IPS-18c (cell line): ENCODE measurements around the gene CCDC120.

Source experiments
- H3K4me3 ChIP-seq: 2 replicates; pipeline ENCODE4 v1.7.0; 2013; ENCODE audit warnings: low read depth, mild to moderate bottlenecking, low read length, moderate library complexity; ENCODE audit not compliant: insufficient read depth
- H3K9me3 ChIP-seq: one replicate; pipeline ENCODE4 v1.6.1; 2013; ENCODE audit warnings: mild to moderate bottlenecking, low read length, moderate library complexity; ENCODE audit not compliant: control insufficient read depth, insufficient read depth

CCDC120 gene

DNA sequence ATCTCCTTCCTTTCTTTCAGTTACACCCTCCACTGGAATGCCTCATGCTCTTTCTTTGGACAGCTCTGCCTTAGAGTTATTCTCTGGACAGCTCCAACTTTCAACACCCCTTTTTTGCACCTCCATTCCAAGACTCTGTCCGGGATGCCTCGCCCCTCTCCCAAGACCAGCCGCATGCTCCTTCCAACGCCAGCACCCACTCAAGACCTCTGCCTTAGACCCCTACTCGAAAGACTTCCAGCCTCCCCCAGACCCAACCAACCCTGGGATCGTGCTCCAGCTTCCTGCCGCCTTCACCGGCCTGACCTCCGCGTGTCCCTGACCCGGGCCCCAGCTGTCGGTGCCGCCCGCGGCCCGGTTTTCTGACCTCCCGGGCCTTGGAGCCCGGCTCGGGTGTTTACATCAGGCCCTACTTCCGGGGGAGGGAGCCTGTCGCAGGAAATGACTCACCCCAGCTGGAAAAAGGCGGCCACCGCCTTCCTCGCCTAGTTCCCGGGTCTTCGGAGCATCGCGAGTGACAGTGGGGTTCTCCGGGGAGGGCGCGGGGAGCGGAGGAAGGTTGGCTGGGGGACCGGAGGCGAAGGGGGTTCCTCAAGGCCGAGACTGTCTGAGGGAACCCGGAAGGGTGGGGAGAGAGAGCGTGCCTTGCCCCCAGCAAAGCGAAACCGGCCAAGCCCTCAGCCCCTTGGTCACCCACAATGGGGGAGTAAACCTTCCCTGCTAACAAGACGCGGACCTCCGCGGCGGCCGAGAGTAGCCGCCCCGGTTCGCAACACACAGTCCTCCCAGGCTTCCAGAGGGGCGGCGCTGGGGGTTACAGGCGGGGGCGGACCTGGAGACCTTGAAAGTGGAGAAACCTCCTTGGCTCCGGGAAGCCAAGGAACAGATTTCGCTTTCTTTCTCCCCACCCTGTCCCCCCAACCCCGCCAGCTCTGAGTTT is 21.0 kb downstream of the CCDC120 start, which contains the start of gene WDR45:
TSS of gene WDR45 (minus strand) at position 399 of the 940 bp plus-strand sequence. CDS start 1,792 bp downstream, outside the sequence.
- peak within 1 kb of the TSS; percentile 61 for H3K4me3 ChIP-seq
- H3K9me3 ChIP-seq = peaks cover 19% of the 10 kb centered on the region

DNA sequence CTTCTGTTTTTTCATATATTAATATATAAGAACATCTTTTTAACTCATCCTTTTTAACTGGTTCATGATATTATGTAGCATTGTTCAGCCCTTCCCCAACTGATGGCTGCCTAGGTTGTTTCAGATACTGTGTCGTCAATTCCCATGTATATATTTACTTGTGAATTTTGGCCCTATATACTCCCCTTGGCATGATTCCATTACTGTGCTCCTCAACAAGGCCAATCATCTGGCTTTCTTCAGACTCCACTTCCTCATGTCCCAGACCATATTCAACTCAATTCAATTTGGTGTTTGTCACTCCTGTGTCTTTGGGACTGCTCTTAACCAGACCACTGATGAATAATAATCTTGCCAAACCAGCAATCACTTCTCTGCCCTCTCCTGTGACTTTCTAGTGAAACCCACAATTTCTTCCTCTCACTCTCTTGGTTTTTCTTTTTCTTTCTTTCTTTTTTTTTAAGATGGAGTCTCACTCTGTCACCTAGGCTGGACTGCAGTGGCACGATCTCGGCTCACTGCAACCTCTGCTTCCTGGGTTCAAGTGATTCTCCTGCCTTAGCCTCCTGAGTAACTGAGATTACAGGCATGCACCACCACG is 23.6 kb downstream of the CCDC120 start:
- Histone ChIP-seq H3K9me3 (peaks cover 10% of the 10 kb centered on the region), H3K4me3 (no peak overlapping the region)

DNA sequence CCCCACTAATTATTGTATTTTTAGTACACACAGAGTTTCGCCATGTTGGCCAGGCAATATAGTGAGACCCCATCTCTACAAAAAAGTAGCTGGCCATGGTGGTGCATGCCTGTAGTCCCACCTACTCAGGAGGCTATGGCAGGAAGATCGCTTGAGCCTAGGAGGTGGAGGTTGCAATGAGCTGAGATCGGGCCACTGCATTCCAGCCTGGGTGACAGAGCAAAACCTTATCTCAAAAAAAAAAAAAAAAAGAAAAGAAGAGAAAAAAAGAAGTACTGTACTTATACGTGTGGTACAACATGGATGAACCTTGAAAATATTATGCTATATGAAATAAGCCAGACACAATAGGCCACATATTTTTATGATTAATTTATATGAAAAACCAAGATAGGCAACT is 30.8 kb downstream of the CCDC120 start:
- Histone ChIP-seq H3K4me3 (no peak overlapping the region), H3K9me3 (peaks cover 12% of the 10 kb centered on the region)

DNA sequence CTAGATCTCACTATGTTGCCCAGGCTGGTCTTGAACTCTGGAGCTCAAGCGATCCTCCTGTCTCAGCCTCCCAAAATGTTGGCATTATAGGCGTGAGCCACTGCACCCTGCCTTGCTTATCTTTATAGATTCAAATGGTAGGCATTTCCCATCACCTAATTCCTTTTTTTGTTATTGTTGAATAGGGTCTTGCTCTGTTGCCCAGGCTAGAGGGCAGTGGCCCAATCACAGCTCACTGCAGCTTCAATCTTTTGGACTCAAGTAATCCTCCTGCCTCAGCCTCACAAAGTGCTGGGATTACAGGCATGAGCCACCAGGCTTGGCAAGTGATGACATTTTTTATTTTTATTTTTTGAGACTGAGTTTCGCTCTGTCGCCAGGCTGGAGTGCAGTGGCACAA is 37.6 kb downstream of the CCDC120 start:
- no peak overlapping the region for H3K4me3 ChIP-seq
- peaks cover 13% of the 10 kb centered on the region for H3K9me3 ChIP-seq

DNA sequence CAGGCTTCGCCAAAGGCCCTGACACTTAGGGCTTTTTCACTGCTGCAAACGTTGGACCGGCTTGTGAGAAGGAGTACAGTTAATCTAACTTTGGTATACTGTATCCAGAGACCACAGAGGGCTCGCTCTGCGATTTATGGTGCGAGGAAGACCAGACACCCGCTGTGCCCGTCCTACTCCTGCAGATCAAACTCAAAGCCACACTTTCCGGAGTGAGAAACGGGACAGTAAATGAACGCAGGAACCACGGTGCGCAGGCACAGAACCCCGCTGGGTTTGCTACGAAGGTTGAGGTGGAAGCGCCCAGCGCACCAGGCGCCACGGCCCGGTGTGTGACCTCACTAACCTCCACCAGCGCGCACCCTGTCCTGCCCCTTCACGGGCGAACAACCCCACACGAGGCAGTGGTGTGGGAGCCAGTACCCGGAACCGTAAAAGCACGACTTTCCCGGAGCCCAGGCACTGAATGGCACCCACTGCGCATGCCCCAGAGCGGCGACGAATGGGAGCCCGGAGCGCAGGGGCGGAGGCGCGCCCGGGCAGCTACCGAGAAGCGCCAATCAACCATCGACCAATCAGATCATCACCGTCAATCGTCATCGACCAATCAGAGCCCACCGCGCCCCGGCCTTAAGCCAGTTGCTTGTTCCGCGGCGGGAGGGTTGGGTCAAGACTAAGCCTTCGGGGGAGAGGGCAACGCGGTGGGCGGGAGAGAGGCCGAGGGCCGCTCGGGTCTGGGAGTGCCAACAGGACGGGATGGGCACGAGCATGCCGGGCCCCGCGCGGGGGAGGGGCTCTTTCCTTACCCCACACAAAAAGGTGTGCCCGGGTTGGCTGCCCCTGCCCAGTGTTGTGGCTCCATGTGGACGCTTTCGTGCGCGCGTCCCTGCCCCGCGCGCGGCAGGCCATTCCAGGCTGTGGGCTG is 42.2 kb downstream of the CCDC120 start:
- Histone ChIP-seq H3K9me3 (peaks cover 11% of the 10 kb centered on the region), H3K4me3 (peak overlapping the region; percentile 85)

DNA sequence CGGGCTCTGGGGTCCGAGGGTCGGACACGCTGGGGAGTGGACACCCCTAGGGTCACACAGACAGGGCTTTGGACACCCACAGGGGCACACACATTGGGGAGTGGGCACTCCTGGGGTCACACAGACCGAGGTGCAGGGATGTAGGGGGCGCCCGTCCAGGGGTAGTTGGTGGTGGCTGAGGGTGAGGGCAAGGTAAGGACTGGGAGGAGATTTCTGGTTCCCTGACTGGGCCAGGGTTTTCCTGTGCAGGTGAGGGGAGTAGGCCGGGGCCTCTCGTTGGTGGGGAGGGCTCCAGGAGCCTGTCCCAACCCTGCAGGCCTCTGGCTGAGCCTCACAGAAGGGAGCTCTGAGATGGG is 42.8 kb downstream of the CCDC120 start:
- peak overlapping the region; percentile 85 for H3K4me3 ChIP-seq
- peaks cover 11% of the 10 kb centered on the region for H3K9me3 ChIP-seq

DNA sequence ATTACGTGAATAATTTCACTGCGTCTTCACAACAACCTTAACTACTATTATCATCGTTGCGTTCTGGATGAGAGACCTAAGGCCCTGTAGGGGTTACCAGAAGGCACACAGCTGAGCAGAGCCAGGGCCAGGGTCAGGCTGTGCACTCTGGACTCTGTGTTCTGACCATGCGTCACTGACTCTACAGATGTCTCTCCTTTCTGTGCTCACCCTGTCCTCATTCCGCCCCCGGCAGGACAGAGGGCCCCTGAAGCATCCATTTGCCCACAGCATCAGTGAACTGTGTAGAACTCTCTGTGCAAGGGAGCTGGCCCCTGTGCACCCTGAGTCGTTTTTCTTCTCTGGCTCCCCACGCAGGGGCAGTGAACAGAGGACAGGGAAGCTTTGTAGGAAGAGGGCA is 43.4 kb downstream of the CCDC120 start:
- Histone ChIP-seq H3K4me3 (no peak overlapping the region), H3K9me3 (peaks cover 9% of the 10 kb centered on the region)

DNA sequence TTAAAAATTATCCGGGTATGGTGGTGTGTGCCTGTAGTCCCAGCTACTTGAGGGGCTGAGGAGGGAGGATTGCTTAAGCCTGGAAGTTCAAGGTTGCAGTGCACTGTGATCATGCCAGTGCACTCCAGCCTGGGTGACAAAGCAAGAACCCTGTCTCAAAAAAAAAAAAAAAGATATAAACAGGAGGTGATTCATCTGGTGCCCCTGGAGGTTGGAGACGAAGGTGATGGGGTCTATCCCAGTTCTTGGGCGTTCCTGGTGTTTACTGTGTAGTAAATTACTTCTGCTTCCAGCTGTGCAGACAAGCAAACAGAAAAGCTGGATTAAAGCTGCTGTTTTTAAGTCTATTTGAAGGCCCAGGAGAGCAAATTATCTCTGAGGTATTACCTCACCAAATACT is 44.8 kb downstream of the CCDC120 start:
- Histone ChIP-seq H3K9me3 (peaks cover 10% of the 10 kb centered on the region), H3K4me3 (no peak overlapping the region)

DNA sequence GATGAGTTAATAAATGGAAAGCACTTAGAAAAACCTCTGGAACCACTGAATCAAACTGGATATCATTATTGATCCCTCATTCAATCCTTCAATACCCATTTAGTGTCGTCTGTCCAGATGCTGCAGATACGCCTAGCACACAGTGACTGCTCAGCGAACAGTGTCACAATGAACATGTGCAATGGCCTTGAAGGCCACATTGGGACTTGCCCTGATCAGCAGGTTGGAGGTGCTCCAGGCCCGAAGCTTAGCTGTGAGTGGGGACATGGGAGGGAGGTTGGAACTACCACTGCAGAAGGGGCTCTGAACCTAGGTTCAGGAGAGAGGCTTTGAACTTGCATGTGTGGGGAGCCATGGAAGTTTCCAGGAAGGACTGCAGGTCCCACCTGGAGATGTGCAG is 47.5 kb downstream of the CCDC120 start:
- Histone ChIP-seq H3K9me3 (peaks cover 8% of the 10 kb centered on the region), H3K4me3 (no peak overlapping the region)

DNA sequence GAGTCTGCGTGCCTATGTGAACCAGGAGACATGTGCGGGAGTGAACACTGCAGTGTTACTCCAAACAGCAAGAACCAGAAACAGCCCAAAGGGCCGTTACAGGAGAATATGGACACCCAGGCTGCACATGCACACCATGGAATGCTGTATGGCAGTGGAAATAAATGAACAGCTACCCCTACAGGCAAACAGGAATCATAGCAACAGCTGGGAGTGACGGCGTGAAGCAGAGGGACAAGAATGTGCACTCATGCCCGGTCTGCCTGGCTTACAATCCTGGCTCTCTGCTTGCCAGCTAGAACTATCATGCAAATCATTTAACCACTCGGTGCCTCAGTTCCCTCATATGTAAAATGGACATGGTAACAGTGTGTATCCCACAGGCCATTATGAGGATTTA is 48.1 kb downstream of the CCDC120 start:
- Histone ChIP-seq H3K9me3 (peaks cover 5% of the 10 kb centered on the region), H3K4me3 (no peak overlapping the region)

DNA sequence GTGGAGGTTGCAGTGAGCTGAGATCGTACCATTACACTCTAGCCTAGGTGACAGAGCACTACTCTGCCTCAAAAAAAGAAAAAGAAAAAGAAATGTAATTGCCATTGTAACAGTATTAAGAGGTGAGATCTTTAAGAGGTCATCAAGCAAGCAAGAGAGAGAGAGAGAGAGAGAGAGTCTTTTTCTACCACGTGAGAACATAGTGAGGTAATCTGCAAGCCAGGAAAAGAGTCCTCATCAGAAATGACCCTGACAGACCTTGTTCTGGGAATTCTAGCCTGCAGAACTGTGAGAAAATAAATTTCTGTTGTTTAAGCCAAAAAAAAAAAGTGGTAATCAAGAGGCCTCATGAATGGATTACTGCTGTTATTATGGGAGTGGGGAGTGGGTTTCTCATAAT is 49.8 kb downstream of the CCDC120 start:
- H3K9me3 ChIP-seq = peaks cover 5% of the 10 kb centered on the region
- H3K4me3 ChIP-seq = no peak overlapping the region

DNA sequence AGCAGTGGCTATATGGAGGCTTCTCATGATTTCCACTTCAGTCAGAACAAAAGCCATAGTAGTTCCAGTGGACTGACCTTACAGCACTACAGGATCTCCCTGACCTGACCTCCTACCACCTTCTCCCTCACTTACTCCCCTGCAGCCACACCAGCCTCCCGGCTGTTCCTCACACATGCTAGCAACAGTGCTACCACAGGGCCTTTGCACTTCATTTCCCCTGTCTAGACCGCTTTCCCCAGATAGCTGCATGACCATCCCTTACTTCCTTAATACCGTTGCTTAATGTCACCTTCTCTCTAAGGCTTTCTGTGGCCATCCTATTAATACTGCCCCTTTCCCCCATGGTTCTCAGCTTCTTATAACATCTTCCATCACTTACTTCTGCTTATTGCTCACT is 51.6 kb downstream of the CCDC120 start:
- H3K9me3 ChIP-seq = peaks cover 3% of the 10 kb centered on the region

DNA sequence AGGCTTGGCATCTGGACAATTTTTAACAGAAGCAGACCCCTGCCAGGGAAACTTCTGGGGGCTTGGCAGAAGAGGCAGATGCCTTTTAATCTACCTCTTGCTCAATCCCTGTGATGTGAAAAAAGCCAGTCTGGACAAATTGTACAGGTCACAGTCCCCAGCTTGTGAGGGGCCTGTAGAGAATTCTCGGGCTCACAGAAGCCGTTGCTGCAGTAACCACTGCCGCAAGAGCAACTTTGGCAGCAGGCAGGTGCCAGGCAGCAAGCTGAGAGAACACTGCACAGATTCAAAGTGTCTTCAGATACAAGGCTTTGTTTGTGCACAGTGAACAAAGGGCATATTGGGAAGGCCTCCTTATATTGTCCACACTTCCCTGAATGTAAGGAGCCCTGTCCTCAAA is 53.0 kb downstream of the CCDC120 start:
- Histone ChIP-seq H3K9me3 (peaks cover 3% of the 10 kb centered on the region), H3K4me3 (no peak overlapping the region)

More for the DNA sequence above, 51.6 kb downstream of the CCDC120 start:
- H3K4me3 ChIP-seq = no peak overlapping the region

DNA sequence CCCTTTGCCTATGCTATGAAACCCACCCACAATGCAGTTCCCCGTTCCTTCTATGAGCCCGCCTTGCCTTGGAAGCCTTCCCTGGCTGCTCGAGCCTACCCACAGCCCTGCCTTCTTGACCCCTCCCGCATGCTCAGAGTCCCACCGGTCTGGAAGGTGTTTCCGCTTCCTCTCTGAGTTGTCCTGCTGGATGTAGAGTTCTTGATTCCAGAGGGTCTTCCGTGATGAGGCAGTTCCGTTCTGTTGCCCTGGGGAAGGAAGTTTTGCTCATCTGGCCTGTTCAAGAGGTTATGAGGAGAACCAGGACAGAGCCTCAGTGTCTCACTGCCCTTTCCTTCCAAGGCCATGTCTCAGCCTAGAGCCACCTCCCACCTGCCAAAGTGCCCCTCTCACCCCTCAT is 57.3 kb downstream of the CCDC120 start:
- H3K4me3 ChIP-seq = no peak overlapping the region
- H3K9me3 ChIP-seq = no peaks in the 10 kb centered on the region

DNA sequence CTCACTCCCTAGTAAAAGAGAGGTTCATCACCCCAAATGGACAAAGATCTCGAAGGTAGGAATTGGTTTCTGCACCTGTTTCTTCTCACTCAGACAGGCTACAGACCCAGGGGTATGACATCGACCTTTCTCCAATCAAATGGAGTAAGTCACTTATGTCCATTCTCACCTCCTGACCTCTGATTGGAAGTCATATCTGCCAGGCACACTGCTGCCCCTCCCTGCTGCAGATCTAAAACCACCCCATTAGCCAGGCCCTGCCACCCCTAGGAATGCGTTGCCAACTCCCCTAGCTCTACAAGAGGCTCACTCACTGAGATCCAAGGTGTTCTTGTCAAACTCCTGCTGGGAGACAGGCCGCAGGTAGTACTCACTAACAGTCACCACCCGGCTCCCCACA is 57.9 kb downstream of the CCDC120 start:
- H3K9me3 ChIP-seq = no peaks in the 10 kb centered on the region

DNA sequence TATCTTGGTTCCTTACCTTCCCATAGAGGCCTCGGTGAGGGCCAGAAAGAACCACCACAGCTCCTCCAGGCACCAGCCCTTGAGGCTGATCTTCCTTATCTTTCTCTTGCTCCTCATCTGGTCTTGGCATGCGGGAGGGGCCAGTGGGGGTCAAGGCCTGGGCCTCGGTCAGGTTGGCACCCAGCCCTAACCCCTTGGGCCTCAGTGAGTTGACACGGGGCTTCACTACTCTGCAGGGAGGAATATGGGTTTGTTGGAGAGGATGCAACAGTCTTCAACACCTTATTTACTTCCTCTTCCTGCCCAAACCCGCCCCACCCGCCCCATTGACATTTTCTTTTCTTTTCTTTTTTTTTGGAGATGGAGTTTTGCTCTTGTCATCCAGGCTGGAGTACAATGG is 58.8 kb downstream of the CCDC120 start:
- Histone ChIP-seq H3K4me3 (no peak overlapping the region), H3K9me3 (no peaks in the 10 kb centered on the region)

More for the DNA sequence above, 57.9 kb downstream of the CCDC120 start:
- no peak overlapping the region for H3K4me3 ChIP-seq
